Mesenchymal stem cell (in vitro differentiated cells and primary cell): ENCODE results near the gene CBY1.

Experiments
- DNase-seq: peaks from one replicate; pipeline ENCODE4 v3.0.0-alpha.2; 2013
- H2AFZ ChIP-seq: one replicate; pipeline ENCODE4 v1.6.1; 2013; ENCODE audit warnings: low read depth, mild to moderate bottlenecking, control low read depth, inconsistent platforms, low read length, moderate library complexity
- H2AK5ac ChIP-seq: 2 replicates; pipeline ENCODE4 v1.6.1; 2013; ENCODE audit warnings: low read length, moderate library complexity, mild to moderate bottlenecking, inconsistent platforms; ENCODE audit not compliant: severe bottlenecking
- H2BK120ac ChIP-seq: one replicate; pipeline ENCODE4 v1.6.1; 2013; ENCODE audit warnings: low read depth, mild to moderate bottlenecking, inconsistent platforms, low read length, moderate library complexity
- H2BK12ac ChIP-seq, 2 experiments: one replicate each; pipeline ENCODE4 v1.6.1; 2013; ENCODE audit warnings: inconsistent platforms in 2 of 2, low read length in 2 of 2, mild to moderate bottlenecking in 2 of 2, moderate library complexity in 2 of 2, control low read depth in 1 of 2
- H2BK15ac ChIP-seq: one replicate; pipeline ENCODE4 v1.6.1; 2013; ENCODE audit warnings: mild to moderate bottlenecking, low read depth, inconsistent platforms; ENCODE audit not compliant: poor library complexity, severe bottlenecking
- H2BK5ac ChIP-seq: 2 replicates; pipeline ENCODE4 v1.6.1; 2013; ENCODE audit warnings: low read depth, mild to moderate bottlenecking, low read length, control low read depth, inconsistent platforms; ENCODE audit not compliant: poor library complexity, severe bottlenecking
- H3K14ac ChIP-seq, 2 experiments: one replicate each; pipeline ENCODE4 v1.6.1; 2013; ENCODE audit warnings: inconsistent platforms in 2 of 2, low read length in 2 of 2, control low read depth in 1 of 2, mild to moderate bottlenecking in 1 of 2, moderate library complexity in 1 of 2
- H3K18ac ChIP-seq, 2 experiments: one replicate each; pipeline ENCODE4 v1.6.1; 2013; ENCODE audit warnings: inconsistent platforms in 2 of 2, low read length in 2 of 2, control low read depth in 1 of 2, low read depth in 1 of 2, mild to moderate bottlenecking in 1 of 2
- H3K23ac ChIP-seq, 2 experiments: one replicate each; pipeline ENCODE4 v1.6.1; 2013; ENCODE audit warnings: inconsistent platforms in 2 of 2, low read length in 2 of 2, mild to moderate bottlenecking in 2 of 2, moderate library complexity in 2 of 2, control low read depth in 1 of 2
- H3K27ac ChIP-seq: 2 replicates; pipeline ENCODE4 v1.5.1; 2013; ENCODE audit warnings: mild to moderate bottlenecking, moderate library complexity, low read length, control low read depth, inconsistent platforms; ENCODE audit not compliant: poor library complexity, severe bottlenecking
- H3K27me3 ChIP-seq, 2 experiments: 2 replicates each; pipeline versions ENCODE4 v1.6.1 to v1.7.0; 2013; ENCODE audit warnings: low read length in 2 of 2, mild to moderate bottlenecking in 2 of 2, moderate library complexity in 2 of 2, control low read depth in 1 of 2, inconsistent platforms in 1 of 2; ENCODE audit not compliant: control insufficient read depth in 1 of 2, insufficient read depth in 1 of 2
- H3K36me3 ChIP-seq, 2 experiments: 2 replicates each; pipeline versions ENCODE4 v1.6.1 to v1.7.0; 2013; ENCODE audit warnings: low read length in 2 of 2, control low read depth in 1 of 2, inconsistent platforms in 1 of 2, low read depth in 1 of 2, mild to moderate bottlenecking in 1 of 2; ENCODE audit not compliant: insufficient read depth in 2 of 2, control insufficient read depth in 1 of 2
- H3K4ac ChIP-seq, 2 experiments: one replicate each; pipeline ENCODE4 v1.6.1; 2013; ENCODE audit warnings: inconsistent platforms in 2 of 2, low read length in 2 of 2, mild to moderate bottlenecking in 2 of 2, moderate library complexity in 2 of 2, control low read depth in 1 of 2, low read depth in 1 of 2
- H3K4me1 ChIP-seq: 2 replicates; pipeline ENCODE4 v1.6.1; 2013; ENCODE audit warnings: low read depth, low read length, control low read depth; ENCODE audit not compliant: control insufficient read depth, insufficient read depth
- H3K4me2 ChIP-seq: 2 replicates; pipeline ENCODE4 v1.6.1; 2013; ENCODE audit warnings: low read length, mild to moderate bottlenecking, inconsistent platforms; ENCODE audit not compliant: poor library complexity, severe bottlenecking
- H3K4me3 ChIP-seq, 2 experiments: 2 replicates each; pipeline versions ENCODE4 v1.5.1 to v1.7.0; 2013; ENCODE audit warnings: low read length in 2 of 2, mild to moderate bottlenecking in 2 of 2, control low read depth in 1 of 2, low read depth in 1 of 2; ENCODE audit not compliant: insufficient read depth in 1 of 2
- H3K79me1 ChIP-seq: replicated peaks from 2 replicates; pipeline ENCODE4 v1.6.1; 2013; ENCODE audit warnings: mild to moderate bottlenecking, control low read depth, low read length, inconsistent platforms; ENCODE audit not compliant: poor library complexity, severe bottlenecking
- H3K9ac ChIP-seq: 2 replicates; pipeline ENCODE4 v1.7.0; 2013; ENCODE audit warnings: mild to moderate bottlenecking, low read length, moderate library complexity
- H3K9me3 ChIP-seq: 2 replicates; pipeline ENCODE4 v1.7.0; 2013; ENCODE audit warnings: mild to moderate bottlenecking, low read length; ENCODE audit not compliant: control insufficient read depth
- H4K8ac ChIP-seq: one replicate; pipeline ENCODE4 v1.6.1; 2013; ENCODE audit warnings: inconsistent platforms, mild to moderate bottlenecking, low read length, moderate library complexity
- H4K91ac ChIP-seq: one replicate; pipeline ENCODE4 v1.6.1; 2013; ENCODE audit warnings: mild to moderate bottlenecking, low read length, inconsistent platforms
- WGBS: methylation state at CpG from one replicate; pipeline ENCODE4 v1.1.7; 2013; ENCODE audit warnings: mixed read lengths; 5-methylcytosine and 5-hydroxymethylcytosine counted together

CBY1 gene

DNA sequence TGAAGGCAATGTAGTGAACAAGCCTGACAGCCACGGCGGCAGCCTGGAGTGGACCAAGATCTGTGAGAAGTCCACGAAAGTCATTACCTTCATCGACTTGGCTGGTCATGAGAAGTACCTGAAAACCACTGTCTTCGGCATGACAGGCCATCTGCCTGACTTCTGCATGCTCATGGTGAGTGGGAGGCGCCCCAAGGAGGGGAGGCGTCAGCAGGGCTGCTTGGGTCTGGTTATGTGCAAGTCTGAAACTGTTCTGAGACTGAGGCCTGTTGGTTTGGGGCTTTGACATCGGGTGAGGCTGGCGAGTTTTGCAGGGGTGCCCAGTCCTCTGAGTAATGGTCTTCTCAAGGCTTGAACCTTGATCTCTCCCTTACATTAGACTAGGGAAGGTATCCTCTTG lies 60.4 kb downstream of the CBY1 start:
- no peak overlapping the region for H3K14ac ChIP-seq
- no peak overlapping the region for H2AK5ac ChIP-seq
- no peak overlapping the region for H3K4me2 ChIP-seq

GRCh38 chr22:38717244-38717643 lies 60.8 kb downstream of the CBY1 start:
- Histone ChIP-seq H2BK12ac (no peak overlapping the region), H4K8ac (no peak overlapping the region), H3K4me1 (peaks cover 17% of the 10 kb centered on the region), H3K4me2 (no peak overlapping the region), H2AK5ac (no peak overlapping the region), H3K36me3 (peaks cover 38 to 55% of the 10 kb centered on the region in 2 experiments), H2BK120ac (no peak overlapping the region), H3K14ac (no peak overlapping the region), H3K27ac (no peak overlapping the region), H3K4ac (no peak overlapping the region), H3K9me3 (no peaks in the 10 kb centered on the region), H3K79me1 (peaks cover 31% of the 10 kb centered on the region), H3K23ac (no peak overlapping the region), H2BK15ac (no peak overlapping the region), H3K9ac (no peak overlapping the region), H2AFZ (no peak overlapping the region), H3K18ac (no peak overlapping the region), H3K4me3 (no peak overlapping the region), H4K91ac (no peak overlapping the region), H3K27me3 (no peaks in the 10 kb centered on the region), H2BK5ac (no peak overlapping the region)
- WGBS: 97% methylated on average over 5 of the region's 6 CpGs
- DNase-seq: no peak

More for the DNA sequence above, 60.4 kb downstream of the CBY1 start:
- H3K27me3 ChIP-seq: no peaks in the 10 kb centered on the region
- H3K18ac ChIP-seq: no peak overlapping the region
- H4K8ac ChIP-seq: no peak overlapping the region
- no peak overlapping the region for H2BK5ac ChIP-seq
- 97% methylated on average over 7 of the region's 9 CpGs for WGBS
- H2BK12ac ChIP-seq: no peak overlapping the region
- peaks cover 38 to 54% of the 10 kb centered on the region in 2 experiments for H3K36me3 ChIP-seq
- no peak overlapping the region for H3K27ac ChIP-seq
- H2AFZ ChIP-seq: no peak overlapping the region
- H3K9me3 ChIP-seq: no peaks in the 10 kb centered on the region
- H4K91ac ChIP-seq: no peak overlapping the region
- no peak overlapping the region for H2BK120ac ChIP-seq
- H3K23ac ChIP-seq: peak overlapping the region in 1 of 2 experiments; percentile 68
- H3K9ac ChIP-seq: no peak overlapping the region
- no peak overlapping the region for H2BK15ac ChIP-seq
- DNase-seq: no peak
- H3K4me3 ChIP-seq: no peak overlapping the region
- H3K4me1 ChIP-seq: peaks cover 17% of the 10 kb centered on the region
- peaks cover 34% of the 10 kb centered on the region for H3K79me1 ChIP-seq
- H3K4ac ChIP-seq: no peak overlapping the region

- Histone ChIP-seq H2BK12ac (no peak overlapping the region), H3K18ac (no peak overlapping the region), H4K8ac (no peak overlapping the region), H4K91ac (no peak overlapping the region), H3K4me2 (no peak overlapping the region), H3K79me1 (peaks cover 34% of the 10 kb centered on the region), H3K23ac (no peak overlapping the region), H3K27ac (no peak overlapping the region), H3K4me3 (peak overlapping the region in 1 of 2 experiments; percentile 21), H2BK120ac (no peak overlapping the region), H3K14ac (no peak overlapping the region), H3K9me3 (no peaks in the 10 kb centered on the region), H2BK5ac (no peak overlapping the region), H3K27me3 (no peaks in the 10 kb centered on the region), H2BK15ac (no peak overlapping the region), H2AFZ (no peak overlapping the region), H3K4ac (no peak overlapping the region), H3K36me3 (peaks cover 41 to 59% of the 10 kb centered on the region in 2 experiments), H3K9ac (peak overlapping the region; percentile 76), H3K4me1 (peaks cover 17% of the 10 kb centered on the region), H2AK5ac (no peak overlapping the region)
- DNase-seq: peak; percentile 92
- WGBS: 17% methylated on average over 6 of the region's 6 CpGs
These were observed 62.0 kb downstream of the CBY1 start for GRCh38 chr22:38718414-38718813.

GRCh38 chr22:38719196-38719595 lies 62.8 kb downstream of the CBY1 start:
- H2AK5ac ChIP-seq: peak overlapping the region; percentile 44
- no peak overlapping the region for H3K4me2 ChIP-seq
- no peak overlapping the region for H2BK12ac ChIP-seq
- H2AFZ ChIP-seq: no peak overlapping the region
- H3K4me1 ChIP-seq: peaks cover 15% of the 10 kb centered on the region
- no peaks in the 10 kb centered on the region for H3K9me3 ChIP-seq
- DNase-seq: no peak
- H3K4me3 ChIP-seq: no peak overlapping the region
- no peaks in the 10 kb centered on the region for H3K27me3 ChIP-seq
- H3K4ac ChIP-seq: no peak overlapping the region
- H3K27ac ChIP-seq: peak overlapping the region; percentile 64
- no peak overlapping the region for H3K18ac ChIP-seq
- no peak overlapping the region for H2BK15ac ChIP-seq
- no peak overlapping the region for H3K9ac ChIP-seq
- H4K91ac ChIP-seq: no peak overlapping the region
- peaks cover 38% of the 10 kb centered on the region for H3K79me1 ChIP-seq
- WGBS: 98% methylated on average over 6 of the region's 6 CpGs
- no peak overlapping the region for H4K8ac ChIP-seq
- H3K14ac ChIP-seq: no peak overlapping the region
- H3K36me3 ChIP-seq: peaks cover 44 to 67% of the 10 kb centered on the region in 2 experiments
- H2BK120ac ChIP-seq: no peak overlapping the region
- no peak overlapping the region for H3K23ac ChIP-seq
- no peak overlapping the region for H2BK5ac ChIP-seq
